ENCODE data around the gene GPR35. TPM values are rescaled to one million over a fixed set of nuclear protein-coding genes. Genes with fewer than 3 reads are reported as not detected.

Gene GPR35
- total and polyA plus RNA-seq, 10 of the 15 experiments (the other 5 are each of a cell fraction or from before 2014, with no cell fraction given) = 0.14 to 1.6 (median 0.75) TPM; not detected in 3

DNA sequence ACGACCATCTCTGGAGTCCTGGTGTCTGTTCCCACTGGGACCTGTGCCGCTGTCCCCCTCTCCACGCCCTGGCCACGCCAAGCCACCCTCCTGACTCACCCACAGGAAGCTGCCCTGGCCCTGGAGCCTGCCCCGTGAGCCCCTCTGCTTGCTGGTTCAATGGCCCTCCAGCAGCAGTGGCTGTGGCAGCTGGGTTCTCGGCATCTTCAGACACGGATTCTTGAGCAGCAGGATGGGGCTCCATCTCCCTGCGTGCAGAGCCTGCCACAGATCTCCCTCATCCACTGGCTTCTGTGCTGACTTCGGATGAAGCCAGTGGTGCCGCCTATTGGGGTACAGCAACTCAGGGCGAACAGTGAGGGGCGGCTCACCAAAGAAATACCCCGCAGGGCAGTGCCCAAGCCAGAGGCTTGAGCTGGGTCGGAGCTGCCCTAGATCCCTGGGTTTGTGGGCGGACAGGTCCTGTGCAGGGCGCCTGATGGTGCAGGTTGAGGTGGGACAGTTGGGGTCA, 24.8 kb upstream of the GPR35 start:
- Histone ChIP-seq H3K9me3 (replicated peaks; ENCODE audit: control insufficient read depth, insufficient read depth, low read length) (no peaks in the 10 kb centered on the region), H3K4me1 (ENCODE audit: control insufficient read depth, insufficient read depth, low read length) (no peaks in the 10 kb centered on the region; the same call in 1 of the 2 replicates), H3K36me3 (ENCODE audit: control insufficient read depth in 2 of 2, insufficient read depth in 2 of 2, low read length in 1 of 2) (peaks cover 0 to 13% of the 10 kb centered on the region in 2 experiments; a peak in 3 of 4 replicates), H4K20me1 (ENCODE audit: control insufficient read depth, insufficient read depth) (no peaks in the 10 kb centered on the region), H3K9ac (ENCODE audit: control insufficient read depth, insufficient read depth, low read length) (no peak overlapping the region), H3K27me3 (replicated peaks in 1 of 2; ENCODE audit: control insufficient read depth in 2 of 2, insufficient read depth in 2 of 2, low read length in 1 of 2) (no peaks in the 10 kb centered on the region), H3K4me2 (ENCODE audit: control insufficient read depth, insufficient read depth) (no peak overlapping the region), H3K4me3 (no peak overlapping the region), H3K79me2 (ENCODE audit: control insufficient read depth, insufficient read depth, low read length) (no peaks in the 10 kb centered on the region), H2AFZ (ENCODE audit: control insufficient read depth, low read depth, low read length) (no peak overlapping the region), H3K27ac (ENCODE audit: control insufficient read depth, insufficient read depth) (no peak overlapping the region)
- in situ Hi-C loops (cut with MboI) = no loop called here
- WGBS (ENCODE audit: insufficient coverage, insufficient replicate concordance, low lambda C conversion rate, missing lambda C conversion rate) = 89% methylated on average over 14 of the region's 16 CpGs
- ChIA-PET SMC1A (ENCODE audit: uncharacterized antibody, unreplicated experiment) (no interaction called here), POLR2A (no interaction called here), RAD21 (ENCODE audit: unreplicated experiment) (no interaction called here), CTCF (no interaction called here)
- TF ChIP-seq STAT3 (IDR thresholded peaks at IDR 0.05; ENCODE audit: low read depth, low read length) (no peak), TCF12 (IDR thresholded peaks at IDR 0.05; ENCODE audit: low read depth, low read length) (no peak), TAF1 (IDR thresholded peaks at IDR 0.05; ENCODE audit: borderline replicate concordance, low read depth, low read length) (no peak), EP300 (IDR thresholded peaks at IDR 0.05; ENCODE audit: borderline replicate concordance in 1 of 2, control insufficient read depth in 1 of 2, low read depth in 2 of 2, low read length in 2 of 2) (no peak)
- no TSS peak for BruUV-seq (replicated peaks)
- ATAC-seq = no peak
- intact Hi-C loops (cut with micrococcal nuclease; ENCODE audit: unreplicated experiment) = no loop called here
- no peak for DNase-seq (ENCODE audit: low read depth, low spot score)
- no peak for FAIRE-seq

- in situ Hi-C loops (cut with MboI) = no loop called here
- RAD21 ChIA-PET (ENCODE audit: unreplicated experiment) = no interaction called here
- CTCF ChIA-PET = no interaction called here
- no peak for TF ChIP-seq POU2F2 (IDR thresholded peaks at IDR 0.05; ENCODE audit: borderline replicate concordance, low read depth, low read length)
- TF ChIP-seq BHLHE40 (IDR thresholded peaks at IDR 0.05; ENCODE audit: borderline replicate concordance in 1 of 2, low read depth in 2 of 2, low read length in 1 of 2) = no peak
- TF ChIP-seq, protein P1, sequence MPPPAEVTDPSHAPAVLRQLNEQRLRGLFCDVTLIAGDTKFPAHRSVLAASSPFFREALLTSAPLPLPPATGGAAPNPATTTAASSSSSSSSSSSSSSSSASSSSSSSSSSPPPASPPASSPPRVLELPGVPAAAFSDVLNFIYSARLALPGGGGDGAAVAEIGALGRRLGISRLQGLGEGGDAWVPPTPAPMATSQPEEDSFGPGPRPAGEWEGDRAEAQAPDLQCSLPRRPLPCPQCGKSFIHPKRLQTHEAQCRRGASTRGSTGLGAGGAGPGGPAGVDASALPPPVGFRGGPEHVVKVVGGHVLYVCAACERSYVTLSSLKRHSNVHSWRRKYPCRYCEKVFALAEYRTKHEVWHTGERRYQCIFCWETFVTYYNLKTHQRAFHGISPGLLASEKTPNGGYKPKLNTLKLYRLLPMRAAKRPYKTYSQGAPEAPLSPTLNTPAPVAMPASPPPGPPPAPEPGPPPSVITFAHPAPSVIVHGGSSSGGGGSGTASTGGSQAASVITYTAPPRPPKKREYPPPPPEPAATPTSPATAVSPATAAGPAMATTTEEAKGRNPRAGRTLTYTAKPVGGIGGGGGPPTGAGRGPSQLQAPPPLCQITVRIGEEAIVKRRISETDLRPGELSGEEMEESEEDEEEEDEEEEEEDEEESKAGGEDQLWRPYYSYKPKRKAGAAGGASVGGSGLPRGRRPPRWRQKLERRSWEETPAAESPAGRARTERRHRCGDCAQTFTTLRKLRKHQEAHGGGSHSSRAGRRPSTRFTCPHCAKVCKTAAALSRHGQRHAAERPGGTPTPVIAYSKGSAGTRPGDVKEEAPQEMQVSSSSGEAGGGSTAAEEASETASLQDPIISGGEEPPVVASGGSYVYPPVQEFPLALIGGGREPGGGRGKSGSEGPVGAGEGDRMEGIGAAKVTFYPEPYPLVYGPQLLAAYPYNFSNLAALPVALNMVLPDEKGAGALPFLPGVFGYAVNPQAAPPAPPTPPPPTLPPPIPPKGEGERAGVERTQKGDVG (CRISPR knock-in tag; IDR thresholded peaks at IDR 0.05) = no peak
- TF ChIP-seq, protein P2, sequence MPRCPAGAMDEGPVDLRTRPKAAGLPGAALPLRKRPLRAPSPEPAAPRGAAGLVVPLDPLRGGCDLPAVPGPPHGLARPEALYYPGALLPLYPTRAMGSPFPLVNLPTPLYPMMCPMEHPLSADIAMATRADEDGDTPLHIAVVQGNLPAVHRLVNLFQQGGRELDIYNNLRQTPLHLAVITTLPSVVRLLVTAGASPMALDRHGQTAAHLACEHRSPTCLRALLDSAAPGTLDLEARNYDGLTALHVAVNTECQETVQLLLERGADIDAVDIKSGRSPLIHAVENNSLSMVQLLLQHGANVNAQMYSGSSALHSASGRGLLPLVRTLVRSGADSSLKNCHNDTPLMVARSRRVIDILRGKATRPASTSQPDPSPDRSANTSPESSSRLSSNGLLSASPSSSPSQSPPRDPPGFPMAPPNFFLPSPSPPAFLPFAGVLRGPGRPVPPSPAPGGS (IDR thresholded peaks at IDR 0.05; ENCODE audit: borderline replicate concordance, insufficient read depth, low read depth, low read length, poor library complexity, severe bottlenecking) = no peak
- no peak for TF ChIP-seq HDAC2 (IDR thresholded peaks at IDR 0.05)
Measured at GRCh38 chr2:240601061-240601830, 24.0 kb upstream of the GPR35 start.

More at GRCh38 chr2:240601061-240601830, 24.0 kb upstream of the GPR35 start:
- Histone ChIP-seq H3K4me3 (no peak overlapping the region), H3K4me2 (ENCODE audit: control insufficient read depth, insufficient read depth) (no peak overlapping the region), H2AFZ (ENCODE audit: control insufficient read depth, low read depth, low read length) (no peak overlapping the region), H3K27ac (ENCODE audit: control insufficient read depth, insufficient read depth) (no peak overlapping the region), H3K9me3 (replicated peaks; ENCODE audit: control insufficient read depth, insufficient read depth, low read length) (no peaks in the 10 kb centered on the region), H3K79me2 (ENCODE audit: control insufficient read depth, insufficient read depth, low read length) (no peaks in the 10 kb centered on the region), H3K9ac (ENCODE audit: control insufficient read depth, insufficient read depth, low read length) (no peak overlapping the region), H3K36me3 (ENCODE audit: control insufficient read depth in 2 of 2, insufficient read depth in 2 of 2, low read length in 1 of 2) (peaks cover 0 to 11% of the 10 kb centered on the region in 2 experiments; a peak in 3 of 4 replicates), H3K4me1 (ENCODE audit: control insufficient read depth, insufficient read depth, low read length) (no peaks in the 10 kb centered on the region), H3K27me3 (replicated peaks in 1 of 2; ENCODE audit: control insufficient read depth in 2 of 2, insufficient read depth in 2 of 2, low read length in 1 of 2) (no peaks in the 10 kb centered on the region), H4K20me1 (ENCODE audit: control insufficient read depth, insufficient read depth) (no peaks in the 10 kb centered on the region)
- ChIA-PET POLR2A (no interaction called here), SMC1A (ENCODE audit: uncharacterized antibody, unreplicated experiment) (no interaction called here)
- BruUV-seq (replicated peaks) = no TSS peak
- ATAC-seq (no peak), DNase-seq (ENCODE audit: low read depth, low spot score) (no peak), FAIRE-seq (no peak)
- intact Hi-C loops (cut with micrococcal nuclease; ENCODE audit: unreplicated experiment) = no loop called here
- WGBS (ENCODE audit: insufficient coverage, insufficient replicate concordance, low lambda C conversion rate, missing lambda C conversion rate) = 91% methylated on average over 20 of the region's 20 CpGs

All from GM12878 (cell line).